Fibroblast of mammary gland (primary cell): ENCODE data around the gene CTNS.

ENCODE experiments used
- DNase-seq: peaks from one replicate; pipeline ENCODE4 v3.0.0-alpha.2; 2010; ENCODE audit warnings: low read depth
- H3K4me3 ChIP-seq: 2 replicates; pipeline ENCODE4 v1.5.1; 2011; ENCODE audit warnings: low read depth, mild to moderate bottlenecking, low read length, moderate library complexity; ENCODE audit not compliant: control insufficient read depth
- CTCF ChIP-seq: conservative IDR thresholded peaks from 2 replicates; pipeline ENCODE4 v1.5.1; 2011; ENCODE audit warnings: low read depth, low read length, inconsistent platforms; ENCODE audit not compliant: control insufficient read depth, insufficient read depth

CTNS gene

DNA sequence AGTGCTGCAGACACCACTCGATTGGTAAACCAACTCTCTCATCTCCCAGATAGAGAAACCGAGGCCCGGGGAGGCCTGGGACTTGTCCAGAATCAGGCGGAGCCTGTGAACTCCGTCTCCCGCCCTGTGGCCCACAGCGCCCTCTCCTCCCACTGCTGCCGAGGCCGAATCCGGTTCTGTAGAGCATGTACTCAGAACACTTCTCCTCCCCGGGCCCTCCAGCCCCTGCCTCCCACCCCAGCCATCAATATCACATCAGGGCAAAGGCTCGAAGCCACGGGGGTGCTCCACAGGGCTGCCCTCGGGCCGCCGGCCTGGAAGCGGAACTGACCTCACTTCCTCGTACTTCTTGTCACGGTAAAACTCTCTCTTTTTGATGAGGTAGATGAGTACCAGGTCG lies 45.0 kb downstream of the CTNS start:
- no peak for DNase-seq
- H3K4me3 ChIP-seq, result no peak overlapping the region
- TF ChIP-seq CTCF, result no peak

GRCh38 chr17:3682033-3682432 lies 45.5 kb downstream of the CTNS start:
- H3K4me3 ChIP-seq, result no peak overlapping the region
- no peak for DNase-seq
- TF ChIP-seq CTCF, result no peak

DNA sequence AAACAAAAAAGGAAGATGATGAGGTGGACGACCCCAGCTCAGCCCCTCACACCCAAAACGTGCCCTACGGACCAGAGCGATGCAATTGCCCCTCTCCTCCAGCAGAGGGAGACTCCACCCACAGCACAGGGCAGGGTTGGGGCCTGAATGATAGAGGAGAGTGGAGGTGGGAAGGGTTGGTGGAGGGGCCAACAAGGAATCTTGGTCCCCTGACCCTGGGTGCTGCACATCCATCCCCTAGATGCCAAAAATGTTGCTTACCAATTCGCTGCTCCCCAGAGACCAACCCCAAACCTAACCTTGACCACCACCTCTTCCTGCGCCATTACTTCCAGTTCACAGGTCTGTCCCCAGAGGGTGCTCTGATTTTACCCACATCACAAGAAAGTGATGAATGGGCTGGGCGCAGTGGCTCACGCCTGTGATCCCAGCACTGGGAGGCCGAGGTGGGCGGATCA lies 46.5 kb downstream of the CTNS start:
- H3K4me3 ChIP-seq, result no peak overlapping the region
- peak; percentile 19 for DNase-seq
- TF ChIP-seq CTCF, result peak; percentile 98

- TF ChIP-seq CTCF, result no peak
- no peak overlapping the region for H3K4me3 ChIP-seq
- no peak for DNase-seq
These were observed 48.6 kb downstream of the CTNS start for GRCh38 chr17:3685174-3685573.

DNA sequence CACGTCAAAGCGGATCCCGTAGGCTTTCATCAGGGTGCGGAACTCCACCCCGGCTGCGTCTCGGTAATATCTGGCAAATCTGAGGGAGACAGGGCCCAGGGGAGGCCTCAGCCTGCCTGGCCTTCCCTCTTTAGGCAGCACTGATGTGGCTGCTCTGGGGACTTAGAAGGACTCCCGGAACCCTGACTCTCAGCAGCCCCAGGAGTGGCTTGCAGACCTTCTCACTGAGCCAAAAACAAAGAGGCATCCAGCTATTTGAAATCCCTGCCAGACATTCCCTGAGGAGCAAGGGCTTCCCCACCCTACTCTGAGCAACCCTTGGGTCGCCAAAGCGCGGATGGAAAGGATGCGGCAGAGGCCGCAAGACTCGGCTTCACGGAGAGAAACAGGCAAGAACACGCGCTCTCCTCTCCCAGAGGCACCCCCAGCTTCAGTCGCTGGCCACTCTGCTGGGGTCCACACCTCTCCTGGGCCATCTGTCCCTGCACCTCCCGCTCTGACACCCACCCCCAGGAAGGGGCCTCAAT lies 51.5 kb downstream of the CTNS start:
- DNase-seq, result no peak
- no peak for TF ChIP-seq CTCF
- H3K4me3 ChIP-seq, result no peak overlapping the region

DNA sequence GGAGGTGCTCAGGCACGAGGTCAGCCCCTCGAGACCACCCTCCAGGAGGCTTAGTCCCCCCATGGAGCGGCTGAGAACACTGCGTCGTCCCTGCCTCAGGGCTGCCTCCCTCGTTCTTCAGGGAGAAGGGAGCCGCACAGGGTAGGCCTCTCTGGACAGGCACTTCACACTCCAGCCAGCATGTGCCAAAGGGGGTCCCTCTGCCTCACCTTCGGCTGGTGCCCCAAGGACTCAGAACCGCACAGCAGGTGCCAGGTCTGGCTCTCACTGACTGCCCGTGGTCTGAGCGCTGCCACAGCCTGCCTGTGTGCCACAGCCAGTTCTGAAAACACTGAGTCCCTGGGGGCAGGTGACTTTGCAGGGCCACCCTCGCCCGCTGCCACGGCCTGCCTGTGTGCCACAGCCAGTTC lies 52.3 kb downstream of the CTNS start:
- DNase-seq, result no peak
- TF ChIP-seq CTCF, result no peak
- no peak overlapping the region for H3K4me3 ChIP-seq

DNA sequence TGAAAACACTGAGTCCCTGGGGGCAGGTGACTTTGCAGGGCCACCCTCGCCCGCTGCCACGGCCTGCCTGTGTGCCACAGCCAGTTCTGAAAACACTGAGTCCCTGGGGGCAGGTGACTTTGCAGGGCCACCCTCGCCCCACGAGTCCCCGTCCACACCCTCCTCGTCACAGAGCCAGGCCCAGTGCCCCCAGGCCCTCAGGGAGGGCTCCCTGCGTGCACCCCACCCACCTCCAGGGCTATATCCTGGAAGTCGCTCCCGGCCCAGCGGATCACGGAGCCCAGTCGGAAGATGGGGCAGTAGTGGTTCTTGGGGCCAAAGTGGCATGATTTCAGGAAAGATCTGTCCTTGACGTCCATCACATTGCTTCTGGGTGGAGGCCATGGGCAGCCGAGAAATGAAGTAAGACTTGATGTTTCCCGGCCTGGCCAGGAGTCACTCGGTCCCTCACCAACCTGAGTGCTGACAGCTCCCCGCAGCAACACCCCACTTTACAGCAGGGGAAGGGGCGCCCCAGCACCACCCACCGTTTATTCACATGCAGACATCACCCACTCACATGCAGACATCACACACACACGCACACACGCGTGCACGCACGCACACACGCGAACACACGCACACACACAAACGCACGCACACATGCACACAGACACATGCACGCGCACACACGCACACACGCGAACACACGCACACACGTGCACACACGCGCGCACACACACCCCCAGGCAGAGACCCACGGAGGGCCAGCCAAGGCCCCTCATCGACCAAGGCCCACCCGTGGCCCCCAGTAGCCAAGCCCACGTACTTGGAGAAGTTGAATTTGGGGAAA lies 52.9 kb downstream of the CTNS start:
- TF ChIP-seq CTCF, result no peak
- H3K4me3 ChIP-seq, result no peak overlapping the region
- no peak for DNase-seq
